H9 (cell line): Measurements from ENCODE around the gene DTNB. TPM values are rescaled to one million over a fixed set of nuclear protein-coding genes. Genes with fewer than 3 reads are reported as not detected.

ENCODE experiments used
- DNase-seq: peaks from one replicate; pipeline ENCODE4 v3.0.0-alpha.2; 2017
- H2AFZ ChIP-seq: one replicate; pipeline ENCODE4 v1.6.1; 2013; ENCODE audit warnings: mild to moderate bottlenecking, low read length, control low read depth, moderate library complexity
- H2AK5ac ChIP-seq: 2 replicates; pipeline ENCODE4 v1.6.1; 2013; ENCODE audit warnings: low read length, control low read depth, mixed read lengths; ENCODE audit not compliant: insufficient read length
- H2BK120ac ChIP-seq: one replicate; pipeline ENCODE4 v1.6.1; 2013; ENCODE audit warnings: low read depth, mild to moderate bottlenecking, low read length, control low read depth, inconsistent platforms; ENCODE audit not compliant: poor library complexity, severe bottlenecking
- H2BK12ac ChIP-seq: 2 replicates; pipeline ENCODE4 v1.6.1; 2013; ENCODE audit warnings: low read length, control low read depth, mixed read lengths, low read depth; ENCODE audit not compliant: insufficient read length
- H2BK15ac ChIP-seq: 2 replicates; pipeline ENCODE4 v1.6.1; 2013; ENCODE audit warnings: low read depth, low read length, control low read depth
- H2BK20ac ChIP-seq: one replicate; pipeline ENCODE4 v1.6.1; 2013; ENCODE audit warnings: low read depth, mild to moderate bottlenecking, low read length, control low read depth, inconsistent platforms; ENCODE audit not compliant: poor library complexity, severe bottlenecking
- H2BK5ac ChIP-seq: 2 replicates; pipeline ENCODE4 v1.6.1; 2013; ENCODE audit warnings: low read length, control low read depth, mixed read lengths; ENCODE audit not compliant: insufficient read length
- H3K14ac ChIP-seq: 2 replicates; pipeline ENCODE4 v1.6.1; 2013; ENCODE audit warnings: low read length, control low read depth; ENCODE audit not compliant: insufficient read depth
- H3K18ac ChIP-seq: 2 replicates; pipeline ENCODE4 v1.6.1; 2013; ENCODE audit warnings: low read depth, mild to moderate bottlenecking, mixed read lengths, low read length, control low read depth; ENCODE audit not compliant: insufficient read length
- H3K23ac ChIP-seq: 2 replicates; pipeline ENCODE4 v1.6.1; 2013; ENCODE audit warnings: low read length, control low read depth, mixed read lengths, low read depth; ENCODE audit not compliant: insufficient read length
- H3K23me2 ChIP-seq: 2 replicates; pipeline ENCODE4 v1.6.1; 2013; ENCODE audit warnings: low read depth, mild to moderate bottlenecking, mixed read lengths, low read length, control low read depth; ENCODE audit not compliant: insufficient read length, poor library complexity, severe bottlenecking
- H3K27ac ChIP-seq: 2 replicates; pipeline ENCODE4 v1.5.1; 2013; ENCODE audit warnings: low read length, control low read depth, mixed read lengths, low read depth; ENCODE audit not compliant: insufficient read length
- H3K27me3 ChIP-seq: 2 replicates; pipeline ENCODE4 v1.6.1; 2013; ENCODE audit warnings: low read length, control low read depth, inconsistent platforms; ENCODE audit not compliant: insufficient read depth
- H3K4ac ChIP-seq: 2 replicates; pipeline ENCODE4 v1.6.1; 2013; ENCODE audit warnings: low read depth, mild to moderate bottlenecking, control low read depth, inconsistent platforms, low read length, moderate library complexity
- H3K4me1 ChIP-seq: 2 replicates; pipeline ENCODE4 v1.6.1; 2013; ENCODE audit warnings: low read length, control low read depth, inconsistent platforms; ENCODE audit not compliant: insufficient read depth
- H3K4me2 ChIP-seq: 2 replicates; pipeline ENCODE4 v1.6.1; 2013; ENCODE audit warnings: low read length, control low read depth, mixed read lengths; ENCODE audit not compliant: insufficient read length, insufficient read depth
- H3K56ac ChIP-seq: 2 replicates; pipeline ENCODE4 v1.6.1; 2013; ENCODE audit warnings: low read depth, mild to moderate bottlenecking, mixed read lengths, low read length, control low read depth; ENCODE audit not compliant: insufficient read length
- H3K79me1 ChIP-seq: 2 replicates; pipeline ENCODE4 v1.6.1; 2013; ENCODE audit warnings: low read depth, mild to moderate bottlenecking, moderate library complexity, low read length, control low read depth, inconsistent platforms; ENCODE audit not compliant: insufficient read depth, poor library complexity, severe bottlenecking
- H3K79me2 ChIP-seq: 2 replicates; pipeline ENCODE4 v1.6.1; 2013; ENCODE audit warnings: low read length, control low read depth, inconsistent platforms; ENCODE audit not compliant: insufficient read depth
- H3K9ac ChIP-seq: 2 replicates; pipeline ENCODE4 v1.6.1; 2013; ENCODE audit warnings: low read length, control low read depth, mixed read lengths; ENCODE audit not compliant: insufficient read length; ENCODE audit errors: extremely low read depth
- H3K9me3 ChIP-seq: one replicate; pipeline ENCODE4 v1.6.1; 2013; ENCODE audit warnings: low read depth, low read length, inconsistent platforms; ENCODE audit not compliant: control insufficient read depth
- H3T11ph ChIP-seq: one replicate; pipeline ENCODE4 v1.6.1; 2013; ENCODE audit warnings: mild to moderate bottlenecking, low read length, control low read depth, inconsistent platforms
- H4K20me1 ChIP-seq: one replicate; pipeline ENCODE4 v1.6.1; 2013; ENCODE audit not compliant: control insufficient read depth, insufficient read length, insufficient read depth
- H4K5ac ChIP-seq: 2 replicates; pipeline ENCODE4 v1.6.1; 2013; ENCODE audit warnings: low read depth, mild to moderate bottlenecking, mixed read lengths, low read length, control low read depth; ENCODE audit not compliant: insufficient read length
- H4K8ac ChIP-seq: replicated peaks from 2 replicates; pipeline ENCODE4 v1.6.1; 2013; ENCODE audit warnings: low read length, control low read depth, mixed read lengths, low read depth; ENCODE audit not compliant: insufficient read length
- H4K91ac ChIP-seq: 2 replicates; pipeline ENCODE4 v1.6.1; 2013; ENCODE audit warnings: low read depth, mild to moderate bottlenecking, moderate library complexity, mixed read lengths, low read length, control low read depth; ENCODE audit not compliant: insufficient read length
- H3K27ac Mint-ChIP-seq, 3 experiments: 2 replicates in 2 of 3; 3 replicates in 1 of 3; pipeline ENCODE4 v1.8.0; 2020 to 2021; ENCODE audit warnings: mixed read lengths in 3 of 3, mild to moderate bottlenecking in 1 of 3, moderate library complexity in 1 of 3
- H3K27me3 Mint-ChIP-seq: 2 replicates; pipeline ENCODE4 v1.8.0; 2021; ENCODE audit warnings: low read depth, mild to moderate bottlenecking, moderate library complexity, mixed read lengths
- H3K36me3 Mint-ChIP-seq, 3 experiments: 2 replicates in 2 of 3; 3 replicates in 1 of 3; pipeline ENCODE4 v1.8.0; 2020 to 2021; ENCODE audit warnings: low read depth in 3 of 3, mixed read lengths in 3 of 3; ENCODE audit not compliant: insufficient read depth in 1 of 3
- H3K4me1 Mint-ChIP-seq, 2 experiments: 2 replicates each; pipeline ENCODE4 v1.8.0; 2020; ENCODE audit warnings: mixed read lengths in 2 of 2
- H3K4me3 Mint-ChIP-seq, 2 experiments: 2 replicates in 1 of 2; 3 replicates in 1 of 2; pipeline ENCODE4 v1.8.0; 2020 to 2021; ENCODE audit warnings: mild to moderate bottlenecking in 2 of 2, mixed read lengths in 2 of 2, moderate library complexity in 1 of 2
- H3K9me3 Mint-ChIP-seq, 2 experiments: 2 replicates in 1 of 2; 3 replicates in 1 of 2; pipeline ENCODE4 v1.8.0; 2020; ENCODE audit warnings: mild to moderate bottlenecking in 2 of 2, mixed read lengths in 2 of 2, moderate library complexity in 1 of 2
- WGBS: extraction: QIAGEN DNeasy Blood & Tissue Kit; methylation state at CpG from one replicate; pipeline ENCODE4 v1.1.7; 2013; ENCODE audit warnings: missing lambda C conversion rate, low lambda C conversion rate, mixed read lengths; ENCODE audit not compliant: insufficient read length; ENCODE audit errors: extremely low coverage; 5-methylcytosine and 5-hydroxymethylcytosine counted together
- total RNA-seq: library from RNA; stranded (reverse); gene quantifications from 2 replicates; pipeline ENCODE4 v1.2.1, GENCODE V29; 2021
- TF ChIP-seq, protein P1 (sequence below): fragments of 200-600 bp; sonication (generic); conservative IDR thresholded peaks from 3 replicates; pipeline ENCODE4 v1.8.0; 2021; ENCODE audit warnings: antibody characterized with exemption, mild to moderate bottlenecking

Gene DTNB
- total RNA-seq, 1 experiment from 2014 or later: 26.7 TPM

DNA sequence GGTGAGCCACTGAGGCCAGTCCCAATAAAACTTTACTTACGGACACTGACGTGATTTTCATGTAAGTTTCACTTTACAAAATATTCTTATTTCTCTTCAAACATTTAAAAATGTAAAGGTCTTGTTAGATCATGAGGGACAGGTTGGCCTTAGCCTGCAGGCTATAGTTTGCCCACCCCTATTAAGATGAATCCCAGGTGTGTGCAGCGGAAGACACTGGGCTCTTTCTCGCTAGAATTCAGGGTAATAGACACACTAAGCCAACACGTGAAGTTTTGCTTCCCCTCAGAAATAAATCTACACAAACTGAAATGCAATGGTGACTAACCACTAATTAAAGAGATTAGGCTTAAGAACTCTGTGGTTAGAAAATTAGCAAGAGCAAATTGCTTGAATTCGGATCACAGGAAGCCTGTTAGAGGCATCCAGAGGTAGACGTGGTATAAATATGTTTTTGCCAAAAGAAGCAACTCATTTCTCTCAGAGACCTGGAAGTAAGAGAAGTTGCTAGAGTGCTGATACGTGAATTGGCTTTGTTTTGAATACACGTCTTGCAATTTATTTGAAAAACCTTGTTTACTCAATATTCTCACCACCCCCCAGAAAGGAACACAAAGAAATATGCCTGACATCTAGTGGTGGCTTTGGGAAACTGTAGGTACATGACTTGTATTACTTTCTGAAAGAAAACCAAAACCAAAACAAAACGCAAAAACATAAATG lies 151.6 kb downstream of the DTNB start:
- H3K23me2 ChIP-seq: no peaks in the 10 kb centered on the region

More for the DNA sequence above, 151.6 kb downstream of the DTNB start:
- Histone ChIP-seq H3K79me2 (no peaks in the 10 kb centered on the region), H3K14ac (no peak overlapping the region), H3K23ac (no peak overlapping the region), H3K79me1 (no peaks in the 10 kb centered on the region), H3K27me3 (no peaks in the 10 kb centered on the region), H2BK15ac (no peak overlapping the region), H2BK5ac (no peak overlapping the region), H2AFZ (no peak overlapping the region), H3K4me1 (no peaks in the 10 kb centered on the region), H4K20me1 (no peaks in the 10 kb centered on the region), H4K8ac (no peak overlapping the region), H3K27ac (no peak overlapping the region), H4K5ac (no peak overlapping the region), H3K9ac (no peak overlapping the region), H3K4me2 (no peak overlapping the region), H3K18ac (no peak overlapping the region), H2AK5ac (no peak overlapping the region), H2BK20ac (no peak overlapping the region), H4K91ac (no peak overlapping the region), H2BK12ac (no peak overlapping the region), H2BK120ac (no peak overlapping the region), H3K4ac (no peak overlapping the region), H3K9me3 (no peaks in the 10 kb centered on the region), H3T11ph (no peak overlapping the region), H3K56ac (no peak overlapping the region)
- Mint-ChIP-seq H3K4me1 (peaks cover 0 to 6% of the 10 kb centered on the region in 2 experiments; a peak in 1 of 4 replicates), H3K36me3 (peaks cover 0 to 2% (median 0%) of the 10 kb centered on the region in 3 experiments; a peak in 1 of 7 replicates), H3K27me3 (no peaks in the 10 kb centered on the region), H3K27ac (no peak overlapping the region; a peak in 2 of 7 replicates), H3K9me3 (no peaks in the 10 kb centered on the region), H3K4me3 (no peak overlapping the region)
- TF ChIP-seq, protein P1, sequence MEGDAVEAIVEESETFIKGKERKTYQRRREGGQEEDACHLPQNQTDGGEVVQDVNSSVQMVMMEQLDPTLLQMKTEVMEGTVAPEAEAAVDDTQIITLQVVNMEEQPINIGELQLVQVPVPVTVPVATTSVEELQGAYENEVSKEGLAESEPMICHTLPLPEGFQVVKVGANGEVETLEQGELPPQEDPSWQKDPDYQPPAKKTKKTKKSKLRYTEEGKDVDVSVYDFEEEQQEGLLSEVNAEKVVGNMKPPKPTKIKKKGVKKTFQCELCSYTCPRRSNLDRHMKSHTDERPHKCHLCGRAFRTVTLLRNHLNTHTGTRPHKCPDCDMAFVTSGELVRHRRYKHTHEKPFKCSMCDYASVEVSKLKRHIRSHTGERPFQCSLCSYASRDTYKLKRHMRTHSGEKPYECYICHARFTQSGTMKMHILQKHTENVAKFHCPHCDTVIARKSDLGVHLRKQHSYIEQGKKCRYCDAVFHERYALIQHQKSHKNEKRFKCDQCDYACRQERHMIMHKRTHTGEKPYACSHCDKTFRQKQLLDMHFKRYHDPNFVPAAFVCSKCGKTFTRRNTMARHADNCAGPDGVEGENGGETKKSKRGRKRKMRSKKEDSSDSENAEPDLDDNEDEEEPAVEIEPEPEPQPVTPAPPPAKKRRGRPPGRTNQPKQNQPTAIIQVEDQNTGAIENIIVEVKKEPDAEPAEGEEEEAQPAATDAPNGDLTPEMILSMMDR: peak; percentile 85
- no peak for DNase-seq
- WGBS: no CpG with 5 or more reads among the region's 10 CpGs
